ENCODE results near the gene BRD8.

The BRD8 gene, protein sequence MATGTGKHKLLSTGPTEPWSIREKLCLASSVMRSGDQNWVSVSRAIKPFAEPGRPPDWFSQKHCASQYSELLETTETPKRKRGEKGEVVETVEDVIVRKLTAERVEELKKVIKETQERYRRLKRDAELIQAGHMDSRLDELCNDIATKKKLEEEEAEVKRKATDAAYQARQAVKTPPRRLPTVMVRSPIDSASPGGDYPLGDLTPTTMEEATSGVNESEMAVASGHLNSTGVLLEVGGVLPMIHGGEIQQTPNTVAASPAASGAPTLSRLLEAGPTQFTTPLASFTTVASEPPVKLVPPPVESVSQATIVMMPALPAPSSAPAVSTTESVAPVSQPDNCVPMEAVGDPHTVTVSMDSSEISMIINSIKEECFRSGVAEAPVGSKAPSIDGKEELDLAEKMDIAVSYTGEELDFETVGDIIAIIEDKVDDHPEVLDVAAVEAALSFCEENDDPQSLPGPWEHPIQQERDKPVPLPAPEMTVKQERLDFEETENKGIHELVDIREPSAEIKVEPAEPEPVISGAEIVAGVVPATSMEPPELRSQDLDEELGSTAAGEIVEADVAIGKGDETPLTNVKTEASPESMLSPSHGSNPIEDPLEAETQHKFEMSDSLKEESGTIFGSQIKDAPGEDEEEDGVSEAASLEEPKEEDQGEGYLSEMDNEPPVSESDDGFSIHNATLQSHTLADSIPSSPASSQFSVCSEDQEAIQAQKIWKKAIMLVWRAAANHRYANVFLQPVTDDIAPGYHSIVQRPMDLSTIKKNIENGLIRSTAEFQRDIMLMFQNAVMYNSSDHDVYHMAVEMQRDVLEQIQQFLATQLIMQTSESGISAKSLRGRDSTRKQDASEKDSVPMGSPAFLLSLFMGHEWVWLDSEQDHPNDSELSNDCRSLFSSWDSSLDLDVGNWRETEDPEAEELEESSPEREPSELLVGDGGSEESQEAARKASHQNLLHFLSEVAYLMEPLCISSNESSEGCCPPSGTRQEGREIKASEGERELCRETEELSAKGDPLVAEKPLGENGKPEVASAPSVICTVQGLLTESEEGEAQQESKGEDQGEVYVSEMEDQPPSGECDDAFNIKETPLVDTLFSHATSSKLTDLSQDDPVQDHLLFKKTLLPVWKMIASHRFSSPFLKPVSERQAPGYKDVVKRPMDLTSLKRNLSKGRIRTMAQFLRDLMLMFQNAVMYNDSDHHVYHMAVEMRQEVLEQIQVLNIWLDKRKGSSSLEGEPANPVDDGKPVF

DNA sequence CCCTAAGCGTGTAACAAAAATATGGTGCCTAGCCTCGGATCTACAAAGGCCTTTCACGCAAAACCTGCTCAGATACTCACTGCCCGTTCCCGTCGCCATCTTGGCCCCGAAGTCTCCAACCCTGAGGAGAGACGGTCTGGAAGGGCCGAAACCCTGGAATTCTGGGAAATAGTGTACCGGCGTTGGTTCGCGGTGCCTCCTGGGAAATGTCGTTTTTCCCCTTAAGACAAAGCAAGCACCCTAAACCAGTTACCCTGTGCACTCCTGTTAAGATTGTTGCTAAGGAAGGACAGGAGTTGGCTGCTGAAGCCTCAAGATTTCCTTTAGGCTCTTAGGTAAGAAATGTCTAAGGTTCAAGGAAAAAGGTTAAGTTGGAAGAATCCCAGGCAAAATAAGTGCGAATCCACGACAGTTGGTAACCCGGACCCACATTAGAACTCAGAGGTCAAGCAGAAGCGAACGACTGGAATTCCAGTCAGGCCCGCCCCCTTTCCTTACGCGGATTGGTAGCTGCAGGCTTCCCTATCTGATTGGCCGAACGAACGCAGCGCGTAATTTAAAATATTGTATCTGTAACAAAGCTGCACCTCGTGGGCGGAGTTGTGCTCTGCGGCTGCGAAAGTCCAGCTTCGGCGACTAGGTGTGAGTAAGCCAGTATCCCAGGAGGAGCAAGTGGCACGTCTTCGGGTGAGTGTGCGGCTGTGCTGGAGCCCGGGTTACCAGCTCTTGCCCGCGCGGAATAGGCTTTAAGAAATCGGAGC, at the start of gene BRD8, which contains the start of gene KIF20A:
Gene BRD8, minus strand, starts transcription at position 115 of the 761 bp plus-strand sequence. Its CDS starts 16 bp downstream, at position 99.
Gene KIF20A, plus strand, starts transcription at position 597 of the 761 bp plus-strand sequence. CDS start 569 bp downstream, outside the sequence.
- TF ChIP-seq, protein P1, sequence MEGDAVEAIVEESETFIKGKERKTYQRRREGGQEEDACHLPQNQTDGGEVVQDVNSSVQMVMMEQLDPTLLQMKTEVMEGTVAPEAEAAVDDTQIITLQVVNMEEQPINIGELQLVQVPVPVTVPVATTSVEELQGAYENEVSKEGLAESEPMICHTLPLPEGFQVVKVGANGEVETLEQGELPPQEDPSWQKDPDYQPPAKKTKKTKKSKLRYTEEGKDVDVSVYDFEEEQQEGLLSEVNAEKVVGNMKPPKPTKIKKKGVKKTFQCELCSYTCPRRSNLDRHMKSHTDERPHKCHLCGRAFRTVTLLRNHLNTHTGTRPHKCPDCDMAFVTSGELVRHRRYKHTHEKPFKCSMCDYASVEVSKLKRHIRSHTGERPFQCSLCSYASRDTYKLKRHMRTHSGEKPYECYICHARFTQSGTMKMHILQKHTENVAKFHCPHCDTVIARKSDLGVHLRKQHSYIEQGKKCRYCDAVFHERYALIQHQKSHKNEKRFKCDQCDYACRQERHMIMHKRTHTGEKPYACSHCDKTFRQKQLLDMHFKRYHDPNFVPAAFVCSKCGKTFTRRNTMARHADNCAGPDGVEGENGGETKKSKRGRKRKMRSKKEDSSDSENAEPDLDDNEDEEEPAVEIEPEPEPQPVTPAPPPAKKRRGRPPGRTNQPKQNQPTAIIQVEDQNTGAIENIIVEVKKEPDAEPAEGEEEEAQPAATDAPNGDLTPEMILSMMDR (conservative IDR thresholded peaks at IDR 0.05), result no peak
- peak within 1 kb of the TSS; percentile 96 for H3K27ac ChIP-seq

DNA sequence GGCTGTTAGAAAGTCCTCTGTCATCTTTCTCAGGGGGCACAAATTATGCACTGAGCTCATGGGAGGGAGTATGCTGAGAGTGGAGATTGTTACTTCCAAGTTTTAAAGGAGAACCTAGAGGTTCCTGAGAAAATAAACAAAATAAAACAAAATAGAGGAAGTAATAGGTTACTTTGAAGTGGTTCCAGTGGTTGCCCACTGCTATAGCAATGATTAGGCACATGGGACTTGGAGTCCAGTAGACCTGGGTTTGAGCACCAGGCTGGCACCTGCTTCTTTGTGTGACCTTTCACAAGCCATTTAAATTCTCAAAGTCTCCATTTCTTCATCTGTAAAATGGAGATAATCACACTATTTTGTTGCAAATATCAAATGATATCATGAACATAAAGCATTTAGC, 48.5 kb upstream of the BRD8 start:
- TF ChIP-seq, protein P1 (conservative IDR thresholded peaks at IDR 0.05), result no peak
- H3K27ac ChIP-seq, result no peak overlapping the region

DNA sequence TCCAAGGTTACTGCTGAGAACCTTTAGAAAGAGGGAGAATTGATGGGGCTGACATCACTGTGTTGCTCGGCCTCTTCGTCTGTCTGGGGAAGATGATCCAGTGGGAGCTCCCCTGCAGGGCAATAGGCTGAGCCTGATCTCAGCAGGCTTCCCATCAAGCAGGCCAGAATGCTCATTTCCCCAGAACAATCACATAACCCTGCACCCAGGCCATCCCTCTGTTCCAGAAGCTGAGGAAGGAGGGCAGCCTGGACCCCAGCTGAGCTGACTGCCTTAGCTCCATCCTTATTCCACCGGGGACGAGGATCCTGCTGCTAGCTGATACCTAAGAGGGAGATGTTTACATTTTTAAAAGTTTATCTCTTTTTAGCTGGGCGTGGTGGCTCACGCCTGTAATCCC, 46.3 kb upstream of the BRD8 start:
- TF ChIP-seq, protein P1 (conservative IDR thresholded peaks at IDR 0.05), result no peak
- H3K27ac ChIP-seq, result no peak overlapping the region

DNA sequence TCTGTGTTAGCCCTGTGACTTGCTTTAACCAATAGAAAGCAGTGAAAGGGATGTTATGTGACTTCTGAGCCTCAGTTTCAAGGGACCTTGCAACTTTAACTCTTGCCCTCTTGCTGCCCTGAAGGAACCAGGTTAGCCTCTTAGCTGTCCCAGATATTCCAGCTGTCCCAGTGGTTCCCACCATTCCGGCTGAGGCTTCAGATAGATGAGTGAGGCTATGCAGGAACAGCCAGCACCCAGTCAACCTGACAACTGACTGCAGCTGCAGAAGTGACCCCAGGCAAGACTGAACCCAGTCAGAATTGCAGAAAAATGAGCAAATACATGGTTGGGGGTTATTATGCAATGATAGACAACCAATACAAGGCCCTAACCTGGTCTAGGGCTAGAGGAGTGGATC, 45.1 kb upstream of the BRD8 start:
- TF ChIP-seq, protein P1 (conservative IDR thresholded peaks at IDR 0.05), result no peak
- H3K27ac ChIP-seq, result no peak overlapping the region

DNA sequence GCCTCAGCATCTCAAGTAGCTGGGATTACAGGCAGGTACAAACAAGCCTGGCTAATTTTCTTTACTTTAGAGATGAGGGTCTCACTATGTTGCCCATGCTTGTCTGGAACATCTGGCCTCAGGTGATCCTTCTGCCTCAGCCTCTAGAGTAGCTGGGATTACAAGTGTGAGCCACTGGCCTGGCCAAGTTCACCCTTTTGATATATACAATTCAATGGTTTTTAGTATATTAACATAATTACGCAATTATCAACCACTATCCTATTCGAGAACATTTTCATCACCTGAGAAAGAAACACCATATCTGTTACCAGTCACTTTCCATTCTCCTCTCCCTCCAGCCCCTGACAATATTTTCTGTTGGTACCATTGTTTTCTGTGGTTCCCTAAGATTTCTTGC, 38.4 kb upstream of the BRD8 start:
- TF ChIP-seq, protein P1 (conservative IDR thresholded peaks at IDR 0.05), result no peak
- H3K27ac ChIP-seq, result no peak overlapping the region

DNA sequence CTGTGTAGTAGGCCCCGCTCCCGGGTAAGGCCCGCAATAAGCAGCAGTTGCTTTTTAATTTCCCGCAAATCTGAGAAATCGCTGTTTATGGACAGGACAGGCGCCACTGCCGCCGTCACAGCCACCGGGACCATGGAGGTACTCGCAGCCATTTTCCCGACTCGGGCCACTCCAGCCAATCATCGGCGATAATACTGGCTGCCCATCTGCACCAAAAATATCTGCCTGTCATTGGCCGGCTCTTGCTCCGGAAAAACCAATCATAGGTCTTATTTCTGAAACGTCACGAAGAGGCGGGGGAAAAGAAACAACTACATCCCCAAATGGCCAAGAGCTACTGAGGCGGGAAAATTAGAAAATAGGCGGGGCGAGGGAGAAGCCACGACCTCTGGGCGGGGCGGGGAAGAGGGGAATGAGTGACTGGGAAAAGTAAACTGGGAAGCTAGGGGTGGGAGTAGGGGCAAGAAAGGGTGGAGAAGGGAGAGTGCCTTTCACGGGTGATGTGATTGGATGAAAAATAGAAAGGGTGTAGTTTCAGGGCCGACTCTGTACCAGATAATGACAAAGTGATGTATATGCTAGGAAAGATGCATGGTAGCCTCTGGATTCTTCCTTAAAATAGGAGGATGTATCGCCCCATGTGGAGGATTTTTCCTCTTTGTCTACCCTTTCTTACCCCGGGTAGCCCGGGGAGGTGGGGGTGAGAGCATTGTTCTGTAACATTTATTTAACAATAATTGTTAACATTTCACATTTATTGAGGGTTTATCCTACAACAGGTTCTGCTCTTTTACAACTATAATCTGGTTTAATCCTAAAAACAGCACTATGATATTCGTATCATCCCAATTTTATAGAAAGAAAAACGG, 35.0 kb upstream of the BRD8 start, which contains the start of gene CDC23:
Gene CDC23, minus strand, starts transcription at position 163 of the 869 bp plus-strand sequence. Its CDS starts 11 bp downstream, at position 152.
- peak within 1 kb of the TSS; percentile 84 for H3K27ac ChIP-seq
- TF ChIP-seq, protein P1 (conservative IDR thresholded peaks at IDR 0.05), result no peak; the same call in 1 of the 2 replicates
